Astrocyte of the spinal cord (primary cell): ENCODE results near the gene BNIP1.

Experiments
- DNase-seq: peaks from one replicate; pipeline ENCODE4 v3.0.0; 2011; ENCODE audit warnings: low read depth, low spot score
- H3K4me3 ChIP-seq: 2 replicates; pipeline ENCODE4 v1.5.1; 2011; ENCODE audit warnings: low read depth, mild to moderate bottlenecking, low read length, moderate library complexity
- in situ Hi-C: cut with HindIII; loops from 2 replicates; pipeline ENCODE4 v1.10.0; 2017; ENCODE audit warnings: low sequenced_read_pairs
- TF ChIP-seq, protein P1 (sequence below): IDR thresholded peaks from 2 replicates; pipeline ENCODE4 v1.5.1; 2012; ENCODE audit warnings: low read depth, mild to moderate bottlenecking, low read length, inconsistent platforms

The BNIP1 gene

DNA sequence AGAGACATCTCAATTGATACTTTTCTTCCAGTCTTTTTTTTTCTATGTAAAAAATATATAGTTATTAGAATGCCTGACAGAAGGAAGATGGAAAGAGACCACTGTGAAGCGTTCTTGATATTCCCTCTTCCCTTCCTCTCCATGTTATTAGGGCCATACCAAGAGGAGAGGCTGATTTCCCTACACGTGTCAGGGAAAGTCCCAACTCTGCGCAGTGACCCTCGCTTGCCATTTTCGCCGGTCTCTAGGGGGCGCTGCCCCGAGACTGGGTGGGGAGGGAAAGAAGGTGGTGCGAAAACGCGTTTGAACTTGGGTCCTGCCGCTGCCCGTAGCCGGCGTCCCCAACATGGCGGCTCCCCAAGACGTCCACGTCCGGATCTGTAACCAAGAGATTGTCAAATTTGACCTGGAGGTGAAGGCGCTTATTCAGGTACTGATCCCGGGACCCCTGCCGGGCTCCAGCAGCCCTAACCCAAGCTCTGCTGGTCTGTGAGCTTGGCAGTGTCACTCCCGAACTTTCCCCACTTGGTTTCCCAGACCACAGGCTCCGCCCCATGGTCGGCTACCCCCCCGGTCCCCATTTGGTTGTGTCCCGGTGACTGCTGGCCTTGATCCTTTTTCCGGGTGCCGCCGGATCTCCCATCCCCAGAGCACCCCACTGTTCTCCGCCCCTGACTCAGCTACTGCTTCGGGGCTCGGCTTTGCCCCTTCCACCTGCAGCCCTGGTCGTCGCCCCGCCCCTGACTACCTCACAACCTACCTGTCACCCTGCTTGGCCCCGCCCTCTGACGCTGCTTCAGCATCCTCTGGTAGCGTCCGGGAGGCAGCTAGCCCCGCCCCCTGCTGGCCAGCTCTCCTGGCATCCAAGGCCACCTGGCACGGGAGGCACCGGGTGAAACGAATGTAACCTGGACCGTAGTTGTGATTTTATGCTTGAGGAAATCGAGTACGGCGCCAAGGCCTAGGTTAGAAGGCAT is at the start of gene BNIP1:
Gene BNIP1 (plus strand): TSS at position 332 of the 977 bp plus-strand sequence. CDS start 15 bp downstream, at position 347.
- in situ Hi-C loops = no loop called here
- TF ChIP-seq, protein P1, sequence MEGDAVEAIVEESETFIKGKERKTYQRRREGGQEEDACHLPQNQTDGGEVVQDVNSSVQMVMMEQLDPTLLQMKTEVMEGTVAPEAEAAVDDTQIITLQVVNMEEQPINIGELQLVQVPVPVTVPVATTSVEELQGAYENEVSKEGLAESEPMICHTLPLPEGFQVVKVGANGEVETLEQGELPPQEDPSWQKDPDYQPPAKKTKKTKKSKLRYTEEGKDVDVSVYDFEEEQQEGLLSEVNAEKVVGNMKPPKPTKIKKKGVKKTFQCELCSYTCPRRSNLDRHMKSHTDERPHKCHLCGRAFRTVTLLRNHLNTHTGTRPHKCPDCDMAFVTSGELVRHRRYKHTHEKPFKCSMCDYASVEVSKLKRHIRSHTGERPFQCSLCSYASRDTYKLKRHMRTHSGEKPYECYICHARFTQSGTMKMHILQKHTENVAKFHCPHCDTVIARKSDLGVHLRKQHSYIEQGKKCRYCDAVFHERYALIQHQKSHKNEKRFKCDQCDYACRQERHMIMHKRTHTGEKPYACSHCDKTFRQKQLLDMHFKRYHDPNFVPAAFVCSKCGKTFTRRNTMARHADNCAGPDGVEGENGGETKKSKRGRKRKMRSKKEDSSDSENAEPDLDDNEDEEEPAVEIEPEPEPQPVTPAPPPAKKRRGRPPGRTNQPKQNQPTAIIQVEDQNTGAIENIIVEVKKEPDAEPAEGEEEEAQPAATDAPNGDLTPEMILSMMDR = peak; percentile 99
- DNase-seq = peak; percentile 94
- peak within 1 kb of the TSS; percentile 96 for H3K4me3 ChIP-seq

DNA sequence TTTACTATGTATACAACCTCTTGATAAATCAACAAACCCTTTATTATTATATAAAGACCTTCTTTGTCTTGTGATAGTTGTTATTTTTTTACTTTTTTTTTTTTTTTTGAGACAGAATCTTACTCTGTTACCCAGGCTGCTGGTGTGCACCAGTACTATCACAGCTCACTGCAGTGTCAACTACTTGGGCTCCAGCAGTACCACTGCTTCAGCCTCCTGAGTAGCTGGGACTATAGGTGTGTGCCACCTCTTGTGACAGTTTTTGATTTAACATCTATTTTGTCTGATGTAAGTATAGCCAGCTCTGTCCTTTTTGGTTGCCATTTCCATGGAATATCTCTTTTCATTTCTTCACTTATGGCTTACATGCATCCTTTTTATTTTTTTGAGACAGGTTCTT is 45.5 kb upstream of the BNIP1 start:
- no peak for DNase-seq
- TF ChIP-seq, protein P1 = no peak
- H3K4me3 ChIP-seq = no peak overlapping the region
- in situ Hi-C loops = no loop called here

- in situ Hi-C loops = no loop called here
- no peak overlapping the region for H3K4me3 ChIP-seq
- no peak for DNase-seq
- TF ChIP-seq, protein P1 = no peak
Measured at GRCh38 chr5:173099461-173099860, 44.9 kb upstream of the BNIP1 start.

GRCh38 chr5:173101245-173101644 is 43.1 kb upstream of the BNIP1 start:
- in situ Hi-C loops = no loop called here
- no peak for DNase-seq
- TF ChIP-seq, protein P1 = no peak
- no peak overlapping the region for H3K4me3 ChIP-seq

- TF ChIP-seq, protein P1 = no peak
- H3K4me3 ChIP-seq = no peak overlapping the region
- no peak for DNase-seq
- in situ Hi-C loops = no loop called here
Measured at GRCh38 chr5:173103411-173103810, 40.9 kb upstream of the BNIP1 start.

DNA sequence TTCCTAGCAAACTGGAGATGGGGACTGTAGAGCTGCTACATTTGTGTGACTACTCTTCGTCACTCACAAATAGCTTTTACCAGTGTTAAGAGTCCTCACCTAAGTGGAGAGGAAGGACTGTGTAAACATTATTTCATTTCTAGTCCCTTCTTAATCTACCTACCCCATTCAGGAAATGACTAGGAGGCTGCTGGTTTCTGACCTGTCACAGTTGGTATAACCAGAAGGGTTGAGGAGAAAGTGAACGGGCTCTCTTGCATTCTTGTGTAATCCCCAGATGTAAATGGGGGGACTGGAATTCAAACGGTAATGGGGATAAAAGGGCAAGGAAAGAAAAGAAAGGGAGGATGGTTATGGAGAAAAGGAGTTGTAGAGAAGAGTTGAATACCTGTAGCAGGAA is 35.4 kb upstream of the BNIP1 start:
- H3K4me3 ChIP-seq = no peak overlapping the region
- in situ Hi-C loops = no loop called here
- TF ChIP-seq, protein P1 = no peak
- no peak for DNase-seq
